K562 (cell line): ENCODE measurements around the gene DHRS4L2. TPM values are rescaled to one million over a fixed set of nuclear protein-coding genes. Genes with fewer than 3 reads are reported as not detected.
"Not testable (repeated sequence)": the region's sequence is repeated elsewhere in the genome, so short reads cannot be mapped to it uniquely, and the experiment has no call there.

ENCODE experiments used
- ATAC-seq: fragments of 200-7000 bp; cut with Tn5 transposase; 3 replicates; pipeline ENCODE4 v1.9.1; 2020; ENCODE audit warnings: moderate library complexity
- BruUV-seq: library from RNA; stranded (reverse); fragments of 400-500 nt; replicated peaks from 2 replicates; lab custom pipeline; 2021; lab: Mats Ljungman, UMichigan
- CTCF ChIA-PET: fragments of 300-600 bp; formaldehyde crosslinking; extraction: SDS; loops from one replicate; lab custom pipeline; 2021; ENCODE audit warnings: low intra/inter-chr PET ratio; lab: Yijun Ruan, JAX
- POLR2A ChIA-PET: fragments of 300-600, 350-650 bp; sonication (Branson Sonifier 250); formaldehyde crosslinking; extraction: SDS; loops from one replicate; lab custom pipeline; 2021; ENCODE audit warnings: antibody characterized with exemption, inconsistent platforms; lab: Yijun Ruan, JAX
- DNase-seq, 4 experiments: peaks; one replicate each; pipeline versions ENCODE4 v3.0.0 to v3.0.0-alpha.2; 2011 to 2018; ENCODE audit warnings: low spot score in 3 of 4, mixed read lengths in 3 of 4; ENCODE audit errors: extremely low read depth in 1 of 4
- FAIRE-seq: peaks from 2 replicates; lab custom pipeline; 2011; peaks lifted over from hg19 to GRCh38; lab: Jason Lieb, UNC
- H2AFZ ChIP-seq: 2 replicates; pipeline ENCODE4 v1.6.0; 2011; ENCODE audit warnings: low read depth, low read length, control low read depth, inconsistent platforms
- H3K27ac ChIP-seq: fragments of 200-600 bp; 3 replicates; pipeline ENCODE4 v1.8.0; 2011; ENCODE audit warnings: low read depth, mild to moderate bottlenecking, control low read depth, inconsistent platforms, low read length, moderate library complexity, mixed read lengths; ENCODE audit errors: extremely low read depth
- H3K27me3 ChIP-seq, 2 experiments: fragments of 300-600 bp in 1 of 2; 2 replicates in 1 of 2; 3 replicates in 1 of 2; pipeline versions ENCODE4 v1.6.0 to v1.8.0; 2011; ENCODE audit warnings: inconsistent platforms in 2 of 2, low read length in 2 of 2, mild to moderate bottlenecking in 1 of 2, mixed read lengths in 1 of 2, moderate library complexity in 1 of 2; ENCODE audit not compliant: control insufficient read depth in 2 of 2, insufficient read depth in 2 of 2
- H3K36me3 ChIP-seq: fragments of 300-600 bp; 3 replicates; pipeline ENCODE4 v1.8.0; 2011; ENCODE audit warnings: mild to moderate bottlenecking, low read length, inconsistent platforms; ENCODE audit not compliant: control insufficient read depth, insufficient read depth
- H3K4me1 ChIP-seq, 2 experiments: fragments of 200-600 bp in 1 of 2; replicated peaks in 1 of 2; 2 replicates in 1 of 2; 3 replicates in 1 of 2; pipeline versions ENCODE4 v1.5.1 to v1.8.0; 2011; ENCODE audit warnings: inconsistent platforms in 2 of 2, low read length in 2 of 2, mild to moderate bottlenecking in 1 of 2, mixed read lengths in 1 of 2, moderate library complexity in 1 of 2; ENCODE audit not compliant: control insufficient read depth in 2 of 2, insufficient read depth in 2 of 2
- H3K4me2 ChIP-seq: 2 replicates; pipeline ENCODE4 v1.6.1; 2011; ENCODE audit warnings: low read length, control low read depth, inconsistent platforms, mixed read lengths; ENCODE audit not compliant: insufficient read depth
- H3K4me3 ChIP-seq: fragments of 200-600 bp; sonication (generic), shearing (Covaris generic); 2 replicates; pipeline ENCODE4 v1.5.1; 2016; ENCODE audit warnings: control low read depth, inconsistent platforms
- H3K79me2 ChIP-seq: fragments of 200-600 bp; 3 replicates; pipeline ENCODE4 v1.8.0; 2011; ENCODE audit warnings: low read length, inconsistent platforms; ENCODE audit not compliant: control insufficient read depth, insufficient read depth
- H3K9ac ChIP-seq, 2 experiments: 2 replicates each; pipeline versions ENCODE4 v1.6.0 to v1.6.1; 2011; ENCODE audit warnings: low read depth in 2 of 2, low read length in 2 of 2, control low read depth in 1 of 2, inconsistent platforms in 1 of 2, mild to moderate bottlenecking in 1 of 2, mixed read lengths in 1 of 2; ENCODE audit not compliant: insufficient read depth in 1 of 2
- H3K9me1 ChIP-seq: one replicate; pipeline ENCODE4 v1.6.0; 2011; ENCODE audit warnings: inconsistent platforms, mild to moderate bottlenecking, low read length, moderate library complexity; ENCODE audit not compliant: control insufficient read depth, insufficient read depth
- H3K9me3 ChIP-seq: replicated peaks from 2 replicates; pipeline ENCODE4 v1.5.1; 2011; ENCODE audit warnings: low read depth, low read length, inconsistent platforms; ENCODE audit not compliant: control insufficient read depth, insufficient read depth
- H4K20me1 ChIP-seq: replicated peaks from 2 replicates; pipeline ENCODE4 v1.6.1; 2011; ENCODE audit warnings: low read length, inconsistent platforms, mixed read lengths; ENCODE audit not compliant: control insufficient read depth, insufficient read depth
- CCAR2 ChIP-seq: fragments of 200-400 bp; formaldehyde crosslinking; IDR thresholded peaks from 2 replicates; pipeline ENCODE4 v1.6.1; 2017; ENCODE audit warnings: mild to moderate bottlenecking, low read depth, low read length
- HDGF ChIP-seq: fragments of 450-650 bp; IDR thresholded peaks from 2 replicates; pipeline ENCODE4 v1.6.1; 2016
- MTA1 ChIP-seq: fragments of 450-650 bp; IDR thresholded peaks from 2 replicates; pipeline ENCODE4 v1.6.1; 2017; ENCODE audit warnings: borderline replicate concordance
- PTBP1 ChIP-seq: fragments of 200-400 bp; formaldehyde crosslinking; IDR thresholded peaks from 2 replicates; pipeline ENCODE4 v1.6.1; 2017; ENCODE audit warnings: low read depth, low read length
- TEAD1 ChIP-seq, 2 experiments: fragments of 450-650 bp in 1 of 2; sonication (generic) in 1 of 2; formaldehyde crosslinking; IDR thresholded peaks; 2 replicates each; pipeline versions ENCODE4 v1.4.0 to v1.8.0; 2020 to 2022; ENCODE audit warnings: mild to moderate bottlenecking in 2 of 2, missing genetic modification reagents in 1 of 2
- ZC3H11A ChIP-seq: IDR thresholded peaks from 2 replicates; pipeline ENCODE4 v1.6.1; 2012; ENCODE audit warnings: low read depth, low read length, improper control_type of control experiment
- WGBS: fragments of 100-300 bp; shearing (Covaris generic); methylation state at CpG from one replicate; pipeline ENCODE4 v1.1.6; 2016; ENCODE audit warnings: low coverage, mixed read lengths; ENCODE audit not compliant: insufficient coverage; ENCODE audit errors: missing lambda C conversion rate; 5-methylcytosine and 5-hydroxymethylcytosine counted together
- in situ Hi-C: fragments of 300-500 bp; cut with MboI; formaldehyde crosslinking; loops from 4 replicates; pipeline ENCODE4 v1.15.0; 2018; ENCODE audit warnings: inconsistent platforms, mixed read lengths
- intact Hi-C: fragments of 100-400 bp; cut with micrococcal nuclease; formaldehyde crosslinking; loops from 2 replicates; pipeline ENCODE4 v1.14.2; 2022
- polyA plus RNA-seq, 8 experiments: library from polyadenylated mRNA; depleted of rRNA in 4 of 8; stranded (reverse) in 5 of 8; unstranded in 3 of 8; fragments of >200 nt; fragmentation: Nextera tagmentation in 2 of 8; fragmentation: Illumina TruSeq in 1 of 8; extraction: Ambion mirVana in 2 of 8; extraction: Trizol in 1 of 8; gene quantifications; 2 replicates each; pipeline versions ENCODE4 v1.2.1 to v1.2.3, GENCODE V29; 2011 to 2014; ENCODE audit warnings: inconsistent platforms in 1 of 8, missing spikeins in 1 of 8
- total RNA-seq, 7 experiments: library from RNA; depleted of rRNA in 6 of 7; stranded (reverse); fragments of >200 nt in 6 of 7; fragmentation: Illumina TruSeq in 2 of 7; extraction: Trizol in 2 of 7; gene quantifications; 2 replicates each; pipeline versions ENCODE4 v1.2.1 to v1.2.3, GENCODE V29; 2011 to 2021; ENCODE audit warnings: low replicate concordance in 1 of 7
- TF ChIP-seq, protein P1 (sequence below), 2 experiments: fragments of 450-650 bp; IDR thresholded peaks; 2 replicates each; pipeline ENCODE4 v1.6.1; 2016
- TF ChIP-seq, protein P2 (sequence below): fragments of 450-650 bp; formaldehyde crosslinking; conservative IDR thresholded peaks from 2 replicates; pipeline ENCODE4 v1.4.0; 2022; ENCODE audit warnings: mild to moderate bottlenecking, missing genetic modification characterization

The DHRS4L2 gene
- total and polyA plus RNA-seq, 9 of the 15 experiments (the other 6 are each of a cell fraction or from before 2014, with no cell fraction given), result 2.3 to 13.7 (median 8.1) TPM

DNA sequence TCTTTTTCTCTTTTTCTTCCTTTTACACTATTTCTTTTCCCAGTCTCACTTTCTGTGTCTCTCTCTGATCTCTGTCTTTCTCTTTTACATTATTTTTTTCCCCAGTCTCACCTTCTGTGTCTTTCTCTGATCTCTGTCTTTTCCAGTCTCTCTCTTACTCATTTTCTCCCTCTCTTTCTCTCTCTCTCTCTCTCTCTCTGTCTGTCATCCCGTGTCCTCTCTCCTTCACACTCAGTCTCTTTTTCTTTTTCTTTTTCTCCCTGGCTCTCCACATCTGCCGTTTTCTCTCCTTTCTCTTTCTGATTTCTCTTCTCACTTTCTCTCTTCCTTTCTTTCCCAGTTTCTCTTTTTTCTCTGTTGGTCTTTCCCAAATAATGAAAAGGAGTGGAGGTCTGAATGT lies 22.3 kb downstream of the DHRS4L2 start (continued):
- TF ChIP-seq, protein P1, sequence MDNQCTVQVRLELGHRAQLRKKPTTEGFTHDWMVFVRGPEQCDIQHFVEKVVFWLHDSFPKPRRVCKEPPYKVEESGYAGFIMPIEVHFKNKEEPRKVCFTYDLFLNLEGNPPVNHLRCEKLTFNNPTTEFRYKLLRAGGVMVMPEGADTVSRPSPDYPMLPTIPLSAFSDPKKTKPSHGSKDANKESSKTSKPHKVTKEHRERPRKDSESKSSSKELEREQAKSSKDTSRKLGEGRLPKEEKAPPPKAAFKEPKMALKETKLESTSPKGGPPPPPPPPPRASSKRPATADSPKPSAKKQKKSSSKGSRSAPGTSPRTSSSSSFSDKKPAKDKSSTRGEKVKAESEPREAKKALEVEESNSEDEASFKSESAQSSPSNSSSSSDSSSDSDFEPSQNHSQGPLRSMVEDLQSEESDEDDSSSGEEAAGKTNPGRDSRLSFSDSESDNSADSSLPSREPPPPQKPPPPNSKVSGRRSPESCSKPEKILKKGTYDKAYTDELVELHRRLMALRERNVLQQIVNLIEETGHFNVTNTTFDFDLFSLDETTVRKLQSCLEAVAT (IDR thresholded peaks at IDR 0.05), result 0 out of 4 replicates have a peak, but pooled peaks of 1 of the 2 experiments have one; percentile 32
- no peak for TF ChIP-seq PTBP1
- TF ChIP-seq TEAD1 (CRISPR knock-in tag; IDR thresholded peaks at IDR 0.05), result no peak
- no peak for TF ChIP-seq ZC3H11A
- 0 out of 2 replicates have a peak, but pooled peaks have one; percentile 47 for TF ChIP-seq MTA1
- TF ChIP-seq, protein P2, sequence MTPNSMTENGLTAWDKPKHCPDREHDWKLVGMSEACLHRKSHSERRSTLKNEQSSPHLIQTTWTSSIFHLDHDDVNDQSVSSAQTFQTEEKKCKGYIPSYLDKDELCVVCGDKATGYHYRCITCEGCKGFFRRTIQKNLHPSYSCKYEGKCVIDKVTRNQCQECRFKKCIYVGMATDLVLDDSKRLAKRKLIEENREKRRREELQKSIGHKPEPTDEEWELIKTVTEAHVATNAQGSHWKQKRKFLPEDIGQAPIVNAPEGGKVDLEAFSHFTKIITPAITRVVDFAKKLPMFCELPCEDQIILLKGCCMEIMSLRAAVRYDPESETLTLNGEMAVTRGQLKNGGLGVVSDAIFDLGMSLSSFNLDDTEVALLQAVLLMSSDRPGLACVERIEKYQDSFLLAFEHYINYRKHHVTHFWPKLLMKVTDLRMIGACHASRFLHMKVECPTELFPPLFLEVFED, result 0 out of 2 replicates have a peak, but pooled peaks have one; percentile 31
- TF ChIP-seq CCAR2, result no peak
- no peak for TF ChIP-seq HDGF

DNA sequence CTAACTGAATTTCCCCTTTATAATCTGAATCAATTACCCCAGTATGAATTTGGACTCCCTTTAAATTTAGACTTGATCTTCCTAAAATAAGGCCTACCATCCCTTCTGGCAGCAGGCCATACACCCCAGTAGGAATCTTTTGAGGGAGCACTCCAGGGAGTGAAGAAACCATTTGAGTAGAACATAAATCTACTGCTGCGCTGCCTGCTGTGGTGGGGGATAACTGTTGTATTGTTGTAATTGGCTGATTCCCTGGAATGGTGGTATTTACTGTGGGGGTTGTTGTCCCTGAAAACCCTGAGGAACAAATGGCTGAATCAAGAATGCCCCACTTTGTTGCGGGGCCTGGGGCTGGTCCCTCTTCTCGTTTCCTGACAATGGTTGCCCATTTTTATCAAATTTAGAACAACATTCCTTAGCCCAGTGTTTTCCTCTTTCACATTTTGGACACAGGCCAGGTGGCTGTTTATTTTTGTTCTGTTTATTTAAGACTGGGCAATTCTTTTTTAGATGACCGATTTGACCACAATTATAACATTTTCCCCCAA lies 24.1 kb downstream of the DHRS4L2 start:
- H3K9ac ChIP-seq, H3K4me3 ChIP-seq, BruUV-seq, H3K79me2 ChIP-seq, H2AFZ ChIP-seq, DNase-seq, H3K27me3 ChIP-seq, H3K9me1 ChIP-seq, H4K20me1 ChIP-seq, H3K9me3 ChIP-seq, POLR2A ChIA-PET, FAIRE-seq, H3K4me2 ChIP-seq, H3K36me3 ChIP-seq, H3K4me1 ChIP-seq, ATAC-seq, H3K27ac ChIP-seq: not testable (repeated sequence)
- CTCF ChIA-PET, result interaction anchor here (2.0 kb wide), 1 partner anchor 97 kb away, joined by 6 read pairs; no protein-coding TSS in a partner anchor
- in situ Hi-C loops (loop anchor here (5.0 to 10.0 kb wide), 3 partner anchors 35 to 282 kb away; partner anchors contain the start of genes DHRS1 and NOP9), intact Hi-C loops (loop anchor here (10.0 kb wide), 1 partner anchor 82 kb away; the partner anchor contains the start of gene PCK2)
- WGBS, result 54% methylated on average over 4 of the region's 4 CpGs
